ENCODE data around the gene KLHL13.

GRCh38 chrX:118026631-118027030, 90.0 kb downstream of the KLHL13 start:
- no peak for TF ChIP-seq NFRKB (IDR thresholded peaks at IDR 0.05)
- TF ChIP-seq FOXM1 (IDR thresholded peaks at IDR 0.05; ENCODE audit: borderline replicate concordance), result no peak
- no peak for TF ChIP-seq SP1 (IDR thresholded peaks at IDR 0.05)
- TF ChIP-seq TARDBP (IDR thresholded peaks at IDR 0.05), result no peak
- no peak for TF ChIP-seq ELF4 (IDR thresholded peaks at IDR 0.05)
- TF ChIP-seq CTBP1 (IDR thresholded peaks at IDR 0.05; ENCODE audit: borderline replicate concordance), result no peak
- TF ChIP-seq FOXA1 (IDR thresholded peaks at IDR 0.05), result no peak
- TF ChIP-seq LEF1 (IDR thresholded peaks at IDR 0.05; ENCODE audit: borderline replicate concordance), result no peak
- no peak for TF ChIP-seq SUZ12 (IDR thresholded peaks at IDR 0.05)

All from HEK293T (cell line).